Spleen (tissue), 11 donors: ENCODE data around the gene DTL. TPM values are rescaled to one million over a fixed set of nuclear protein-coding genes. Genes with fewer than 3 reads are reported as not detected.

Source experiments
- DNase-seq: peaks from one replicate; pipeline ENCODE4 v3.0.0-alpha.2; 2020
- H3K27ac ChIP-seq, 8 donors: fragments of 200-600 bp; sonication (generic) in 7 of 8; 1 replicate in 4 of 8; 2 replicates in 4 of 8; pipeline versions ENCODE4 v1.5.0 to v1.8.0; 2016 to 2021; ENCODE audit warnings: inconsistent platforms in 4 of 8, mild to moderate bottlenecking in 4 of 8, moderate library complexity in 1 of 8
- H3K27me3 ChIP-seq, 7 donors: fragments of 200-600 bp; sonication (generic) in 6 of 7; replicated peaks in 1 of 7; 1 replicate in 4 of 7; 2 replicates in 3 of 7; pipeline versions ENCODE4 v1.5.0 to v1.8.0; 2016 to 2021; ENCODE audit warnings: inconsistent platforms in 3 of 7, mild to moderate bottlenecking in 1 of 7
- H3K36me3 ChIP-seq, 6 donors: fragments of 200-600 bp; sonication (generic) in 5 of 6; 1 replicate in 4 of 6; 2 replicates in 2 of 6; pipeline versions ENCODE4 v1.5.0 to v1.8.0; 2016 to 2021; ENCODE audit warnings: inconsistent platforms in 2 of 6
- H3K4me1 ChIP-seq, 6 donors: fragments of 200-600 bp; sonication (generic) in 5 of 6; 1 replicate in 3 of 6; 2 replicates in 3 of 6; pipeline versions ENCODE4 v1.5.0 to v1.8.0; 2016 to 2021; ENCODE audit warnings: inconsistent platforms in 3 of 6
- H3K4me3 ChIP-seq, 8 donors: fragments of 200-600 bp; sonication (generic) in 7 of 8; 1 replicate in 4 of 8; 2 replicates in 4 of 8; pipeline versions ENCODE4 v1.5.0 to v1.8.0; 2016 to 2021; ENCODE audit warnings: inconsistent platforms in 4 of 8, mild to moderate bottlenecking in 4 of 8, moderate library complexity in 2 of 8
- H3K9me3 ChIP-seq, 8 donors: fragments of 200-600 bp; sonication (generic) in 7 of 8; 1 replicate in 4 of 8; 2 replicates in 4 of 8; pipeline versions ENCODE4 v1.5.0 to v1.8.0; 2016 to 2021; ENCODE audit warnings: inconsistent platforms in 4 of 8
- CTCF ChIP-seq, 11 experiments: fragments of 200-600 bp in 7 of 11; fragments of 450-650 bp in 4 of 11; sonication (generic) in 4 of 11; IDR thresholded peaks in 8 of 11; conservative IDR thresholded peaks in 3 of 11; 1 replicate in 7 of 11; 2 replicates in 4 of 11; pipeline versions ENCODE4 v1.4.0 to v1.8.0; 2016 to 2021; ENCODE audit warnings: antibody characterized with exemption in 11 of 11, inconsistent platforms in 4 of 11, mild to moderate bottlenecking in 1 of 11
- POLR2A ChIP-seq, 3 donors: fragments of 450-650 bp; IDR thresholded peaks; one replicate each; pipeline ENCODE4 v1.5.1; 2017; ENCODE audit warnings: antibody characterized with exemption in 3 of 3, mild to moderate bottlenecking in 1 of 3
- POLR2AphosphoS5 ChIP-seq, 3 donors: sonication (generic); formaldehyde crosslinking; IDR thresholded peaks; one replicate each; pipeline ENCODE4 v1.5.1; 2017; ENCODE audit warnings: antibody characterized with exemption in 3 of 3
- WGBS, 5 donors: extraction: QIAGEN DNeasy Blood & Tissue Kit in 3 of 5; methylation state at CpG; one replicate each; pipeline versions ENCODE4 v1.1.5 to v1.1.7; 2013 to 2018; 5-methylcytosine and 5-hydroxymethylcytosine counted together
- intact Hi-C: fragments of 100-400 bp; cut with DNase I; formaldehyde crosslinking; loops from one replicate; pipeline ENCODE4 v1.15.0; 2023; ENCODE audit warnings: low total_unique reads
- polyA plus RNA-seq, 3 donors: library from polyadenylated mRNA; stranded (reverse); fragments of 200-250 nt; gene quantifications; one replicate each; pipeline ENCODE4 v1.2.1, GENCODE V29; 2013
- total RNA-seq, 7 donors: library from RNA; depleted of rRNA in 3 of 7; stranded (reverse); fragments of >200 nt in 3 of 7; fragmentation: NEBNext Ultra II Directional in 4 of 7; extraction: Animal tissue kit (Norgen Biotek cat#: 25700) in 4 of 7; gene quantifications; one replicate each; pipeline versions ENCODE4 v1.1.0 to v1.2.1, GENCODE V29; 2016 to 2021
- donor health status: healthy with polysubstance abuse.
- donor health status: DM: no; HTN: no; CAD: no; lungs with moderate emphysema.
- donor health status: DM: no; HTN: no; CAD: no.
- donor health status: Bipolar disorder and iron deficiency.
- donor health status: healthy.
- donor health status: DM: no; HTN: no; CAD: no.
- donor health status: DM: yes; HTN: yes; CAD: no.

DTL gene
- total and polyA plus RNA-seq, 10 donors, result 0.76 to 15.7 (median 9.2) TPM

DNA sequence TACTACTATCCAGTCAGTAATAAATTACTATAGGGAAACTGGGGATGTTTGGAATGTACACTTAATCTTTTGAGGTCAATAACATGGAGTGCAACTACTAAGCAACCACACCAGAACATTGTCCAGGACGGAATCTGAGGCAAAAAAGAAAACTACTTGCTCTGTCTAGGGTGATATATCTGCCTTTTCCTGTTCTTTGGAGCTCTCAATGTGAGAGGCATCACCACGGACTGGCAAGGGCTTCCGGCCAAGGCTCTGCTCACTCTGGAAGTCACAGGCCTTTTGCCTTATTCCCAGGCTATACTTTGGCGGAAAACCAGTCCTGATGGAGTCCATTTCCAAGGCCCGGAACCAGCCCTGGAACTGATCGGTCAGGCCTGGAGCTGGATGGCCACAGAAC is 94.2 kb downstream of the DTL start:
- peaks cover 0 to 16% (median 9%) of the 10 kb centered on the region in 6 donors for H3K4me1 ChIP-seq
- intact Hi-C loops, result no loop called here
- no peaks in the 10 kb centered on the region for H3K36me3 ChIP-seq
- no peak for TF ChIP-seq POLR2A (IDR thresholded peaks at IDR 0.05)
- TF ChIP-seq CTCF (IDR thresholded peaks at IDR 0.05 in 8 of 11, conservative IDR thresholded peaks at IDR 0.05 in 3 of 11), result no peak
- TF ChIP-seq POLR2AphosphoS5 (IDR thresholded peaks at IDR 0.05), result no peak
- WGBS, 5 donors, result 84 to 92% (median 88%) methylated on average over 6 of the region's 6 CpGs
- no peak overlapping the region for H3K4me3 ChIP-seq
- peaks cover 0 to 3% (median 0%) of the 10 kb centered on the region in 8 donors for H3K9me3 ChIP-seq
- no peak overlapping the region for H3K27ac ChIP-seq
- no peak for DNase-seq
- H3K27me3 ChIP-seq, result no peaks in the 10 kb centered on the region

GRCh38 chr1:212132025-212132424 is 96.5 kb downstream of the DTL start:
- peaks cover 0 to 3% (median 0%) of the 10 kb centered on the region in 6 donors for H3K4me1 ChIP-seq
- WGBS, 5 donors, result 81 to 100% (median 92%) methylated on average over 1 of the region's 1 CpG
- no peaks in the 10 kb centered on the region for H3K27me3 ChIP-seq
- no peak overlapping the region for H3K4me3 ChIP-seq
- TF ChIP-seq CTCF (IDR thresholded peaks at IDR 0.05 in 8 of 11, conservative IDR thresholded peaks at IDR 0.05 in 3 of 11) (no peak), POLR2AphosphoS5 (IDR thresholded peaks at IDR 0.05) (no peak), POLR2A (IDR thresholded peaks at IDR 0.05) (no peak)
- no peak overlapping the region for H3K27ac ChIP-seq
- H3K36me3 ChIP-seq, result no peaks in the 10 kb centered on the region
- intact Hi-C loops, result no loop called here
- peaks cover 0 to 13% (median 0%) of the 10 kb centered on the region in 8 donors for H3K9me3 ChIP-seq
- no peak for DNase-seq

- no peak for TF ChIP-seq POLR2AphosphoS5 (IDR thresholded peaks at IDR 0.05)
- TF ChIP-seq POLR2A (IDR thresholded peaks at IDR 0.05), result no peak
- no peak for TF ChIP-seq CTCF (IDR thresholded peaks at IDR 0.05 in 8 of 11, conservative IDR thresholded peaks at IDR 0.05 in 3 of 11)
- Histone ChIP-seq H3K9me3 (peaks cover 0 to 13% (median 0%) of the 10 kb centered on the region in 8 donors), H3K4me1 (no peaks in the 10 kb centered on the region), H3K36me3 (no peaks in the 10 kb centered on the region), H3K4me3 (no peak overlapping the region), H3K27ac (no peak overlapping the region), H3K27me3 (no peaks in the 10 kb centered on the region)
- no peak for DNase-seq
- 92 to 100% (median 96%) methylated on average over 2 of the region's 2 CpGs for WGBS, 5 donors
- intact Hi-C loops, result no loop called here
Measured at GRCh38 chr1:212133319-212133718, 97.8 kb downstream of the DTL start.

- H3K9me3 ChIP-seq, result peaks cover 0 to 13% (median 0%) of the 10 kb centered on the region in 8 donors
- H3K27me3 ChIP-seq, result no peaks in the 10 kb centered on the region
- intact Hi-C loops, result no loop called here
- TF ChIP-seq POLR2AphosphoS5 (IDR thresholded peaks at IDR 0.05) (no peak), POLR2A (IDR thresholded peaks at IDR 0.05) (no peak), CTCF (IDR thresholded peaks at IDR 0.05 in 8 of 11, conservative IDR thresholded peaks at IDR 0.05 in 3 of 11) (no peak)
- no peaks in the 10 kb centered on the region for H3K36me3 ChIP-seq
- 95 to 97% (median 97%) methylated on average over 2 of the region's 2 CpGs for WGBS, 5 donors
- H3K27ac ChIP-seq, result no peak overlapping the region
- DNase-seq, result no peak
- peaks cover 0 to 3% (median 0%) of the 10 kb centered on the region in 6 donors for H3K4me1 ChIP-seq
- no peak overlapping the region for H3K4me3 ChIP-seq
Measured at GRCh38 chr1:212135166-212135565, 99.6 kb downstream of the DTL start.
